ENCODE data around the gene CCDC24. TPM values are rescaled to one million over a fixed set of nuclear protein-coding genes. Genes with fewer than 3 reads are reported as not detected.
A peak's percentile ranks its signal among the peaks of the same experiment; 100 is the strongest.

The CCDC24 gene
- total and polyA plus RNA-seq, 2 of the 13 experiments (the other 11 are each of a cell fraction or from before 2014, with no cell fraction given): 1.4 to 2.9 TPM

DNA sequence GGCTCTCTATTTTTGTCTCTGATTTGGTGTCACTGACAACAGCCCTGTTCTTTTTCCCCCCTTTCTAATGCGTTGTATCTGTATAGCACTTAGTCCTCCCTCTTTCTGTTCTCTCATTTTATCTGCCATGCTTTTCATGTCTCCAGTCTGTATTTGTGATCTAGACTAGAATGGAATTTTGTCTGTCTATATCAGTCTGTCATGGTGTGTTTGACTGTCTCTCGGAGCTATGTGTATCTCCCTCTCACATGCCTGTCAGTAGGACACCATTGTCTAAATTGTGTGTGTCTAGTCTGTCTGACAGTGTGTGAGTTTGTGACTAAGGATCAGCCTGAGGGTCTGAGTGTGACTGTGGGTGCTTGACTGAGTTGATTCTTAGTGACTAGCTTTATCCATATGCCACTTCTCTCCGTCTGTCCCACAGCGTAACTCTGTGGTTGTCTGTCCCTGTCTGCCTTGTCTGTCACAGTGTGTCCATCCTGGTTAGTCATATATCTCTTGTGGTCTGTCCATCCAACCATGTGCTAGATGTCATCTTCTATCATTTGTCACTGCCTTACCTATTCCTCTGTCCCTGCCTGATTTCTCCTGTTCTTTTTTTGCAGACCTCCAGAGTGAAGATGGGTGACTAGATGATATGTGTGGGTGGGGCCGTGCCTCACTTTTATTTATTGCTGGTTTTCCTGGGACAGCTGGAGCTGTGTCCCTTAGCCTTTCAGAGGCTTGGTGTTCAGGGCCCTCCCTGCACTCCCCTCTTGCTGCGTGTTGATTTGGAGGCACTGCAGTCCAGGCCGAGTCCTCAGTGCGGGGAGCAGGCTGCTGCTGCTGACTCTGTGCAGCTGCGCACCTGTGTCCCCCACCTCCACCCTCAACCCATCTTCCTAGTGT lies 13.8 kb upstream of the CCDC24 start (continued):
- TF ChIP-seq FOXK1 (CRISPR knock-in tag; IDR thresholded peaks at IDR 0.05; ENCODE audit: borderline replicate concordance, low read depth) (no peak), ESRRA (CRISPR knock-in tag; IDR thresholded peaks at IDR 0.05; ENCODE audit: low read depth) (no peak), MXD4 (CRISPR knock-in tag; IDR thresholded peaks at IDR 0.05) (0 out of 2 replicates have a peak, but pooled peaks have one; percentile 7), NR2F2 (IDR thresholded peaks at IDR 0.05; ENCODE audit: borderline replicate concordance, low read depth) (no peak), ZNF780A (CRISPR knock-in tag; IDR thresholded peaks at IDR 0.05) (no peak), PAX8 (CRISPR knock-in tag; IDR thresholded peaks at IDR 0.05; ENCODE audit: borderline replicate concordance) (no peak), HOXA3 (CRISPR knock-in tag; IDR thresholded peaks at IDR 0.05) (no peak), FOXJ3 (CRISPR knock-in tag; IDR thresholded peaks at IDR 0.05; ENCODE audit: borderline replicate concordance) (no peak), MNT (IDR thresholded peaks at IDR 0.05) (no peak), ZSCAN12 (CRISPR knock-in tag; IDR thresholded peaks at IDR 0.05) (no peak), KAT8 (CRISPR knock-in tag; IDR thresholded peaks at IDR 0.05) (no peak), ZNF704 (CRISPR knock-in tag; IDR thresholded peaks at IDR 0.05; ENCODE audit: borderline replicate concordance) (no peak), XRCC5 (optimal IDR thresholded peaks at IDR 0.05; ENCODE audit: low read length) (peak; percentile 41), ZNF564 (CRISPR knock-in tag; IDR thresholded peaks at IDR 0.05) (peak; percentile 24; the same call in 1 of the 2 replicates), ZNF530 (CRISPR knock-in tag; IDR thresholded peaks at IDR 0.05; ENCODE audit: low read depth) (no peak), ZNF619 (CRISPR knock-in tag; IDR thresholded peaks at IDR 0.05) (no peak), MBNL3 (CRISPR knock-in tag; conservative IDR thresholded peaks at IDR 0.05) (no peak), ZSCAN5A (CRISPR knock-in tag; IDR thresholded peaks at IDR 0.05; ENCODE audit: borderline replicate concordance) (no peak)
- TF ChIP-seq, protein P1, sequence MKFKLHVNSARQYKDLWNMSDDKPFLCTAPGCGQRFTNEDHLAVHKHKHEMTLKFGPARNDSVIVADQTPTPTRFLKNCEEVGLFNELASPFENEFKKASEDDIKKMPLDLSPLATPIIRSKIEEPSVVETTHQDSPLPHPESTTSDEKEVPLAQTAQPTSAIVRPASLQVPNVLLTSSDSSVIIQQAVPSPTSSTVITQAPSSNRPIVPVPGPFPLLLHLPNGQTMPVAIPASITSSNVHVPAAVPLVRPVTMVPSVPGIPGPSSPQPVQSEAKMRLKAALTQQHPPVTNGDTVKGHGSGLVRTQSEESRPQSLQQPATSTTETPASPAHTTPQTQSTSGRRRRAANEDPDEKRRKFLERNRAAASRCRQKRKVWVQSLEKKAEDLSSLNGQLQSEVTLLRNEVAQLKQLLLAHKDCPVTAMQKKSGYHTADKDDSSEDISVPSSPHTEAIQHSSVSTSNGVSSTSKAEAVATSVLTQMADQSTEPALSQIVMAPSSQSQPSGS (CRISPR knock-in tag; IDR thresholded peaks at IDR 0.05): no peak
- TF ChIP-seq, protein P2, sequence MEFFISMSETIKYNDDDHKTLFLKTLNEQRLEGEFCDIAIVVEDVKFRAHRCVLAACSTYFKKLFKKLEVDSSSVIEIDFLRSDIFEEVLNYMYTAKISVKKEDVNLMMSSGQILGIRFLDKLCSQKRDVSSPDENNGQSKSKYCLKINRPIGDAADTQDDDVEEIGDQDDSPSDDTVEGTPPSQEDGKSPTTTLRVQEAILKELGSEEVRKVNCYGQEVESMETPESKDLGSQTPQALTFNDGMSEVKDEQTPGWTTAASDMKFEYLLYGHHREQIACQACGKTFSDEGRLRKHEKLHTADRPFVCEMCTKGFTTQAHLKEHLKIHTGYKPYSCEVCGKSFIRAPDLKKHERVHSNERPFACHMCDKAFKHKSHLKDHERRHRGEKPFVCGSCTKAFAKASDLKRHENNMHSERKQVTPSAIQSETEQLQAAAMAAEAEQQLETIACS (CRISPR knock-in tag; IDR thresholded peaks at IDR 0.05): no peak

Data from HepG2 (cell line).